NCI-H2107 treated with DMSO at 0.1 percent for 48 hours (cell line): ENCODE data around the gene WWOX.

Experiments
- DNase-seq: peaks from one replicate; lab custom pipeline; 2025; ENCODE audit not compliant: unreplicated experiment; lab: John Stamatoyannopoulos, UW

The WWOX gene

GRCh38 chr16:78957317-78958100, 858.1 kb downstream of the WWOX start:
- no peak for DNase-seq

- no peak for DNase-seq
Measured at GRCh38 chr16:78961464-78961863, 862.0 kb downstream of the WWOX start.

GRCh38 chr16:78962457-78962929, 863.0 kb downstream of the WWOX start:
- no peak for DNase-seq

DNA sequence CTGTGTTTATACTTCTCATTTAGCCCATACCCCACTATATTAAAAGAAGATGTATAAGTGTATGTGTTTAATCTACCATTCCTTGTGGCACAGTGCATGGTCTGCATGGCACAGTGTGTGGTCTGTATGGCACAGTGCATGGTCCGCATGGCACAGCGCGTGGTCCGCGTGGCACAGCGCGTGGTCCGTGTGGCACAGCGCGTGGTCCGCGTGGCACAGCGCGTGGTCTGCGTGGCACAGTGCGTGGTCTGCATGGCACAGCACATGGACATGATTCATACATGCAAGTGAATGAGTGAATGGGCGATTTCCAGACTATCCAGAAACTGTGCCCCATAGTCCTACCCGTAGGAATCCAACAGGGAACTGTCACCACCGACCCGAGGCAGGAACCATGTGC, 868.5 kb downstream of the WWOX start:
- DNase-seq = no peak

DNA sequence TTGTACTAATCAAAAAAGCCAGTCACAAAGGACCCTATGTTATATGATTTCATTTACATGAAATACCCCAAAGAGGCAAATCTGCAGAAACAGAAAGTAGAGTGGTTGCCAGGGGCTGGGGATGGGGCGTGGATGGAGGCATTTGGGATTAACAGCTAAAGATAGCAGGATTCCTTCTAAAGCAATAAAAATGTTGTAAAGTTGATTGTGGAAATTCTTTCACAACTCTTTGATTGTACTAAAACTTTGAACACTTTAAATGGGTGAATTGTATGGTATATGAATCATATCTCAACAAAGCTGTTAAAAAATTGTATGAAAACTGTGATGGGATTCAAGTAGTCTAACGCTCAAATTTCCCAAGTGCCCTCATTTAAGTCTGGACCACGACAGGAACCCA, 870.3 kb downstream of the WWOX start:
- no peak for DNase-seq

GRCh38 chr16:78970650-78971049, 871.2 kb downstream of the WWOX start:
- DNase-seq = no peak

DNA sequence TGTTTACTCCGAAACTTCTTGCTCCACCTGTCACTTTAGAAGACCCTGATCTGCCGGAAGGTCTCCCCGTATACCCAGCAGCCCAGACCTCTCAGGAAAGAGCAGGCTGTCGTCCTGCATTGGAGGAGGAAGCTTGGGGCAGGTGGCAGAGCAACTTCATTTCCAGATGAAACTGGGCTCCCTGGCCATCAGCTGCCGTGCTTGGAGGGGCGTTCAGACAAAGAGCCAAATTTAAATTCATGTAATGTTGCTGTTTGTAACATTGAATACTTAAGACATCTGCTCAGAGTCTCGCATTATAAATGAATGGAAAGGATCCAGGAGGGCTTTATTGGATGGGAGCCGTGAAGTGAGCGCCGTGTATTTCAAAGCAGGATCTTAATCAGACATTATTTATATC, 872.6 kb downstream of the WWOX start:
- DNase-seq = no peak

- DNase-seq = peak; percentile 53
Measured at GRCh38 chr16:78972986-78973385, 873.5 kb downstream of the WWOX start.

- DNase-seq = no peak
Measured at GRCh38 chr16:78976212-78976611, 876.8 kb downstream of the WWOX start.

DNA sequence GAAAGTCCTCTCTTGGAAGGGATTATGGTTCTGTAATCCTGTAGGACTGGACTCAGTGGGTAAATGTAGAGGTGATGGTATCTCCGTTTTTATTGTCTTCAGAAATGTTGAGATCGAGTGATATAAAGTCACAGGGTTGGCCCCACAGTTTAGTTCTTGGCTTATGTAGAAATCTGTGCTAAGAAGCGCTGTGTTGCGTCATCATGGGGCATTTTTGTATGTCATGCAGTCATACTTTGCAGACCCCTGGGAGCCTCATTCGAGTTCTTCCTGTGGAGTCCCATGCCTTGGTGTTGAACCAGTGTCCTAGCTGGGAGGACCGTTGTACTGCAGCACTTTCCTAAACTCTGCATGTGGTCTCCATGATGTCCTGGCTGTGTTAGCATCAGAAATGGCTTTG, 881.4 kb downstream of the WWOX start:
- DNase-seq = no peak

DNA sequence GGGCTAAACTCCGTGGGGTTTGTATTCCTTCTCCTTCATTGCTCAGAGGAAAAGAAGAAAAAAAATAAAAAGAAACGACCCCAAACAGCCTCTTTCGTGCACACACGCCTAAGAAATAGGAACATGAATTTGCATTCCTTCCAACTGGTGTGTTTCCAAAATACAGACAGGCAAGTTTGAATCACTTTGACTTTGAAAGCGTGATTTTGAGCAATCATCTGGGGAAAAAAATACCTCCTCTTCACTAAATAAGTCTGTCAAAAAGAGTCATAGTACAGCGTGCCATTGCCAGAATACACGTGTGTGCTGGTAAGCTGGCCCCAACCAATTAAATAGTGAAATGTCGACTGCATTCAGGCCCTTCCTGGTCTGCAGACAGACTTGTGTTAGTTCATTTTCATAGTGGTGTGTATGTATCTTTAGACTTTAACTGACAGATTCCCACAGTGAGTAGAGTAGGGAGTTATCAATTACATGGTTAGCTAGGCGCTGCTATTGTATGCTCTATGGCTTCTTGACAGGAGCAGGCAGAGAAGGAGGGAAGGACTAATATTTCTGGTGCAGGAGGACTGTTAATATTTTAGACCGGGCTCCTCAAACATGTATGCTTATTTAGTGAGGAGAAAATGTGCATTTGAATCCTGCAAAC, 882.8 kb downstream of the WWOX start:
- no peak for DNase-seq

DNA sequence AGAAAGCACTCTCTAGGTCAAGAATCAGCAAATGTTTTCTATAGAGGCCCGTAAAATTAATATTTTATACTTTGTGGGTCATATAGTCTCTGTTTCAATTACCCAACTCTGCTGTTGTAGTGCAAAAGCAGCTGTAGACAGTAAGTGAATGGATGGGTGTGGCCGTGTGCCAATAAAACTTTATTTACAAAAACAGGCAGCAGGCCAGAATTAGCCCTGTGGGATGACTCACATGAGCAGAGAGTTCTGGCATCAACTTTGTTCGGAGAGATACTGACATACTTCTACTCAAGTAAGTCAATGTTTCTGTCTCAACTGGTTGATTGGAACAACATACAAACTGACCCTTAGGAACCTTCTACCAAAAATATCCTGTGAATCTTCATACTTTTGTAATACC, 884.9 kb downstream of the WWOX start:
- no peak for DNase-seq

- DNase-seq = no peak
Measured at GRCh38 chr16:78984887-78985464, 885.5 kb downstream of the WWOX start.

DNA sequence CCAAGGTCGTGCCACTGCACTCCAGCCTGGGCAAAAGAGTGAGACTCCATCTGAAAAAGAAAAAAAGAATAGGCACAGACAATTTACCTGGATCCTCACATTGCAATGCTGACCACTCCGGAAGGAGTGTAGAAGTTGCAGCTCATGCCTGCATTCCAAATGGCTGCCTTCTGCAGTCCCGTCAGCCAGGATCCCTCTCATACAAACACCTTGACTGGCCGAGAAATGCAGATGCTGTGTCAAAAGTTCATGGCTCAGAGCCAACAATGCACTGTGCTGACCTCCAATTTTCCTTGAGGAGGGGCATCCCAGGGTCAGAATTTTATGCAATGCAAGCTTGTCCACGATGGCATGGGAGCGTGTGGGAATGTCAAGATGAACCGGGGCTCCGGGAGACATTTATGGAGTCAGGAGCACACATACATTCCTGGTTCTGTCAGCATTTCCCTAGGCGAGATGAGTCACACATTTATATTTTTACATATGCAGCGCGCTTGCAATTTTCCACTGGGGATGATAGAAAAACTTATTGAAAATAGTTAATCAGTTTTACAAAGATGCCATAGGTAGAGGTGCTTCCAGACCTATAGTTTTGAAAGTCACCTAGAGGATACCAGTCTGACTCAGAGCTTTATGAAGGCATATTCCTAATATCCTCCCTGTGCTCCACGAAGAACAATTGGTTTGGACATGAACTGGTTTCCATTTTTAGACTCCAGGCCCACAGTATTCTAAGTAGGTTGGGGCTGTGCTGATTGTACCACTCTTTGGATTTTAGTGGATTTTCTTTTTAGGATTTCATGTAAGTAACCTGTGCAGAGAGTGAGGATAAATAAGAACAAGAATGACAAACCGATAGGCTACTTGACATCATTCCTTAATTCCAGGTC, 886.5 kb downstream of the WWOX start:
- no peak for DNase-seq

- DNase-seq = no peak
Measured at GRCh38 chr16:78987666-78988065, 888.2 kb downstream of the WWOX start.

GRCh38 chr16:78988361-78988969, 889.0 kb downstream of the WWOX start:
- DNase-seq = peak; percentile 16

DNA sequence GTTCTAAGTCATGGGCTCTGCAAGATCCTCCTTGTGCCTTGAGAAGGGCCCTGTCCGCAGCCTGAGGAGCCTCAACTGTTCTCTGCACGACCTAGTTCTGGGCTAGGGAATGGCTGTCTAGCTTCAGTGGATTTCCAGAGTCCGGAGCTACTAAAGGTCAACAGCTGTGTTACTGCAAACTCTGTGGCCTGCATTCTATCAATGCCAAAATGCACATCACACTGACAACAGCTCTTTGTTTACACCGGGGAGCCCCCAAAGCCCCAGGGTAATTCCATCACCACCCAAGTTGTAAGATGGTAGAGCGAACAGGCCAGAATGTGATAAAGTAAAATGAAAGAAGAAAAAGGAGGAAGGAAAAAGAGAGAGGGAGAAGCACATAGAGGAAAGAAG, 890.9 kb downstream of the WWOX start:
- no peak for DNase-seq

- DNase-seq = no peak
Measured at GRCh38 chr16:78992001-78992400, 892.5 kb downstream of the WWOX start.

- DNase-seq = peak; percentile 18
Measured at GRCh38 chr16:78993346-78993745, 893.9 kb downstream of the WWOX start.

GRCh38 chr16:78994135-78994745, 894.8 kb downstream of the WWOX start:
- peak; percentile 76 for DNase-seq
